HG03558 (cell line): ENCODE measurements around the gene PARVG.

ENCODE experiments used
- ATAC-seq: cut with Tn5 transposase; IDR thresholded peaks from one replicate; pipeline ENCODE4 v1.9.1; 2021; ENCODE audit warnings: moderate number of reproducible peaks; ENCODE audit not compliant: unreplicated experiment; ENCODE audit errors: extremely low read depth

Gene PARVG

GRCh38 chr22:44154436-44154942, 26.2 kb upstream of the PARVG start:
- ATAC-seq = no peak

GRCh38 chr22:44155115-44155514, 25.6 kb upstream of the PARVG start:
- no peak for ATAC-seq

- ATAC-seq = no peak
Measured at GRCh38 chr22:44157916-44158618, 22.7 kb upstream of the PARVG start.

DNA sequence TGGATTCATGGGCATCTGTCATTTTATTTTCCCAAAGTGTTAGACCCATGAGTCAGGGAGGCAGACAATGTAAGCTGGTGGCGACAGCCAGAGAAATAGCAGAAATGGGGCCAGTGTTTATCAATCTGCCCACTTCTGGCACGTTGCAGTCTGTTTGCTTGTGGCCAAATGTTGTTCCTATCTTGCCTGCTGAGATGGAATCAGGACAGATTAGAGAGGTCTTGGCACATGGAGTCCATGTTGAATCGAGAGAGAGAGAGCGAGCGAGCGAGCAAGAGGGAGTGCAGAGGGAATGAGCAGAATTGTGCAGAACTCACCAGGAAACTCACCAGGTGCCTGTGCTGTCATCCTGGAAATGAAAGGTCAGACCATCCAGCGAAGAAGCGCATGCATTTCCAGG, 21.9 kb upstream of the PARVG start:
- ATAC-seq = no peak

DNA sequence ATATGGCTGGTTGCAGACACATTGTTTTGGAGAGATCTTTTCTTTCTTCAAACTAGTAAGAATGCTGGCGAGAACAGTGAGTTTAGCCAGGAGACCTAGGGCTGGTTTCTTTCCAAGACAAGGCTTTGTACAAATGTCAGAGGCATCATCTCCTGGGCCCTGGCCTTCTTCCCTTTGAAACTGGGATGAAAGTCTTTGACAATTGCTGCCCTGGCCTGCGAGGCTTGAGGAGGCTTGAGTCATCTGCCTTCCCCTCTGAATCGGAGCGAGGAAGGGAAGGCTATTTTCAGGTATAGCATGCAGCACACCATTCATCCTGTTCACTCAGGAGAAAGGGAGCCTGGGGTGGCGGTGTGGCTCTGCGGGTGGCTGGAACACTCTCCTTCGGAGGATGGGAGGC, 21.5 kb upstream of the PARVG start:
- no peak for ATAC-seq

DNA sequence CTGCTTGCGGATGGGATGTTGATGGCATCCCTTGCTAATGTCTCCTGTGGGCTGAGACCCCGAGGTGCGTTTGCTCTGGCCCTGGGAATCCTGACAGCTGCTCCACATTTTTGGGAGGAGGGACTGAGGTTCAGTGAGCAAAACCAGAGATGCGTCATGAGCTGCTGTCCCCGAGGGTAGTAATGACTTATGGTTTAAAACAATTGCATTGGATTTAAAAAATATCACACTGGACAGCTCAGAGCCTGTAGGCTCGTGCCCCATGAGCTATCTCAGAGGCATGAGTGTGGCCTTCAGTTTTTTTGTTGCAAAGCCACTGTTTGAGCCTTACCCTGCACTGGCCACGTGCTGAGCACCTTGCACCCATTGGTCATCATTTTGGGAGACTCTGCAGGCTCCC, 20.9 kb upstream of the PARVG start:
- no peak for ATAC-seq

- ATAC-seq = no peak
Measured at GRCh38 chr22:44160421-44160820, 20.3 kb upstream of the PARVG start.

GRCh38 chr22:44161673-44162072, 19.1 kb upstream of the PARVG start:
- no peak for ATAC-seq

DNA sequence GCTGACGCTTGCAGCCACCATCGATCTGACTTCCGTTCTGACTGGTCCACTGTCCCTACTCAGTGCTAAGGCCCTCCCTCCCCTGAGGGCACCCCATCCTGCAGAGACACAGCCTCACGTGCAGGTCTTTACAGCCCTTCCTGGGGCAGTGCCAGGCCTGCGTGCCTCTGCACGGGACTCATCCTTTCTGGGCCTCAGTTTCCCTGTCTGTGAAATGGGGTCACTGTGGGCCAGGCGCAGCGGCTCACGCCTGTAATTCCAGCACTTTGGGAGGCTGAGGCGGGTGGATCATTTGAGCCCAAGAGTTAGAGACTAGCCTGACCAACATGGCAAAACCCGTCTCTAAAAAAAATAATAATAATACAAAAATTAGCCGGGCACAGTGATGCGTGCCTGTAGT, 17.8 kb upstream of the PARVG start:
- ATAC-seq = no peak

DNA sequence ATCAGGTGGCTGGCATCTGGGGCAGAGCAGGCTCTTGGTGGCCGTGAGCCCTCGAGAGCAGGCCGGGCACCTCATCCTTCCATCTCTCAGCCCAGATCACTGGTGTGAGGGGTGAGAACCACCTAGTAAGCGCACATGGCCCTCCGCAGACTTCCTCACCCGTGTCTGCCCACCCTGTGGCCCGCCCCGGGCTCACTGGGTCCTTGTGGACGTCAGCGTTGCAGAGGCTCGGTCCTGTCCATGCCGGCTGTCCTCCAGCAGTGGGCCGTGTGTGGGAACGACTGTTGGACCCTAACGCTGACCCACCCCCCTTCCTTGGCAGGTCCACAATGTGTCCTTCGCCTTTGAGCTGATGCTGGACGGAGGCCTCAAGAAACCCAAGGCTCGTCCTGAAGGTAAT, 17.2 kb upstream of the PARVG start:
- ATAC-seq = no peak

DNA sequence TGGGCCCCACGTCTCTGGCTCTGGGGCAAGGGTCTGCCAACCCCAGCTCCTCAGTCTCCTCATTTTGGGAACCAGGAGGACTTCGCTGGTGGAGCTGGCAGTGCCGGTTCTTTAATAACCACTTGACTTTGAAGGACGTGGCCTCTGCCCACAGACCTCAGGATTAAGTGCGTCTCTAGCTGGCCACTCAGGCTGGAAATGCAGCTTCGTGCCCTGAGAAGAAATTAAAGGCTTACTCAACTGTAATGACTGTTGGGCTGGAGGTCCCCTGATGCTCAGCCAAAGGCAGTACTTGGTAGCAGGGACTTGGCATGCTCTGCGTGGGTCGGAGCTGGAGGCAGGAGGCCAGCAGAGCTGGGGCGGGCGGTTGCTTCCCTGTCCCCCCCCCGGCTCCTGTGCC, 16.7 kb upstream of the PARVG start:
- no peak for ATAC-seq

- ATAC-seq = no peak
Measured at GRCh38 chr22:44165286-44165874, 15.3 kb upstream of the PARVG start.

GRCh38 chr22:44166498-44167276, 14.0 kb upstream of the PARVG start:
- no peak for ATAC-seq

- no peak for ATAC-seq
Measured at GRCh38 chr22:44167501-44167900, 13.2 kb upstream of the PARVG start.

GRCh38 chr22:44168206-44168605, 12.5 kb upstream of the PARVG start:
- ATAC-seq = no peak

GRCh38 chr22:44170470-44170869, 10.3 kb upstream of the PARVG start:
- no peak for ATAC-seq

GRCh38 chr22:44171561-44171960, 9.2 kb upstream of the PARVG start:
- no peak for ATAC-seq

- ATAC-seq = no peak
Measured at GRCh38 chr22:44172370-44173108, 8.2 kb upstream of the PARVG start.

DNA sequence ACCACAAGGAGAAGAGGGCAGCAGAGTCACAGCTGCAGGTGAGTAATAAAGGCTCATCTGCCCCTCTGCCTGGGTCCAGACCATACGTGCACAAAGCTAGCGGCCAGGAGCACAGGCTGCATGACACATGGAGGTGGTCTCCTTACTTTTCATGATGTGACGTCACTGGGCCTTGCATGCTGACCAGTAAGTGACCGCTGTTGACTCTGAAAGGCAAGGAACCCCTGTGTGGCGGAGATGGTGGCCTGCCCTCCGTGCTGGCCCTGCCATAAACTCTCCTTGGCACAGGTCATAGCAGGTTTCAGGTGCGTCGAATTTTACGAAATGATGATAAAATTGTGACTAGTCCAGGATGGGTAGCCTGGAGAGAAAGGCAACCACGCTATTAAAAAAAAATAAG, 7.6 kb upstream of the PARVG start:
- no peak for ATAC-seq

DNA sequence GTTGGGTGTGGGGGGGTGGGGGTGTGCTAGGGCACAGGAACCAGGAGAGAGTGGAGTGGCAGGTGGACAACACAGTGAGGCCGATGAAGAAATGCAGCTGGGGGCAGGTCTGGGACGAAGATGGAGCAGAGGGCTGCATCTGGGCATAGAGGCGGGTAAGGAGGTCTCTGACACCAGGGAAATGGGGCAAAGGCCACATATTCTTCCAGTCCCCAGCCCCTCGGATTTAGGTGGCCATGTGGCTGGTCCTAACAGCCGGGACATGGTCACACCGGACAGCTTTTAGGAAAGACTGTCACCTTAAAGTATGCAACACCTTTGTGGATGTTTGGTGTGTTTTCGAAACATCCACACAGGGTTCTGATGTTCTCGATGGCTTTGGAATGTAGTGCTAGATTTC, 5.0 kb upstream of the PARVG start:
- ATAC-seq = no peak
